K562 (cell line): ENCODE results near the gene CD79A. TPM values are rescaled to one million over a fixed set of nuclear protein-coding genes. Genes with fewer than 3 reads are reported as not detected.
A peak's percentile ranks its signal among the peaks of the same experiment; 100 is the strongest.

Experiments
- ARNT ChIP-seq, 2 experiments: fragments of 450-650 bp; IDR thresholded peaks; 2 replicates each; pipeline ENCODE4 v1.6.1; 2016; ENCODE audit warnings: mild to moderate bottlenecking in 1 of 2
- BCOR ChIP-seq: fragments of 450-650 bp; IDR thresholded peaks from 2 replicates; pipeline ENCODE4 v1.6.1; 2016
- CEBPB ChIP-seq: fragments of 450-650 bp; IDR thresholded peaks from 2 replicates; pipeline ENCODE4 v1.6.1; 2016; ENCODE audit warnings: missing genetic modification characterization, missing compliant biosample characterization
- CEBPG ChIP-seq, 3 experiments: fragments of 200-800 bp in 1 of 3; sonication (Bioruptor generic) in 1 of 3; sonication (generic) in 1 of 3; formaldehyde crosslinking in 1 of 3; IDR thresholded peaks in 2 of 3; conservative IDR thresholded peaks in 1 of 3; 2 replicates each; pipeline versions ENCODE4 v1.6.1 to v1.8.0; 2016 to 2022; ENCODE audit warnings: missing compliant biosample characterization in 2 of 3, missing genetic modification characterization in 2 of 3, mild to moderate bottlenecking in 1 of 3, missing genetic modification reagents in 1 of 3
- FOXM1 ChIP-seq, 2 experiments: fragments of 450-650 bp in 1 of 2; sonication (generic) in 1 of 2; formaldehyde crosslinking in 1 of 2; IDR thresholded peaks; 2 replicates each; pipeline versions ENCODE4 v1.6.1 to v1.9.0; 2017 to 2022; ENCODE audit warnings: low read depth in 2 of 2, mild to moderate bottlenecking in 2 of 2, missing genetic modification reagents in 1 of 2, moderate library complexity in 1 of 2
- HIVEP1 ChIP-seq: fragments of 250-450 bp; sonication (Bioruptor Pico); IDR thresholded peaks from 2 replicates; pipeline ENCODE4 v1.4.0; 2020; ENCODE audit warnings: mild to moderate bottlenecking
- MTA1 ChIP-seq: fragments of 450-650 bp; IDR thresholded peaks from 2 replicates; pipeline ENCODE4 v1.6.1; 2017; ENCODE audit warnings: borderline replicate concordance
- MTA2 ChIP-seq: fragments of 450-650 bp; IDR thresholded peaks from 2 replicates; pipeline ENCODE4 v1.6.1; 2016; ENCODE audit warnings: low read depth
- POLR2AphosphoS2 ChIP-seq: IDR thresholded peaks from 2 replicates; pipeline ENCODE4 v1.6.1; 2012; ENCODE audit warnings: low read length, improper control_type of control experiment
- SETDB1 ChIP-seq: IDR thresholded peaks from one replicate; pipeline ENCODE4 v1.6.1; 2012; ENCODE audit warnings: low read length, control low read depth, inconsistent platforms
- STAT5A ChIP-seq: IDR thresholded peaks from 2 replicates; pipeline ENCODE4 v1.6.1; 2012; ENCODE audit warnings: low read length, inconsistent platforms, borderline replicate concordance
- TFAM ChIP-seq: fragments of 250-450 bp; sonication (Bioruptor Pico); conservative IDR thresholded peaks from 2 replicates; pipeline ENCODE4 v1.5.0; 2021; ENCODE audit warnings: mild to moderate bottlenecking, moderate library complexity
- ZNF140 ChIP-seq: fragments of 250-450 bp; sonication (Bioruptor Pico); IDR thresholded peaks from 2 replicates; pipeline ENCODE4 v1.8.0; 2021; ENCODE audit warnings: moderate library complexity, mild to moderate bottlenecking, inconsistent platforms
- polyA plus RNA-seq, 8 experiments: library from polyadenylated mRNA; depleted of rRNA in 4 of 8; stranded (reverse) in 5 of 8; unstranded in 3 of 8; fragments of >200 nt; fragmentation: Nextera tagmentation in 2 of 8; fragmentation: Illumina TruSeq in 1 of 8; extraction: Ambion mirVana in 2 of 8; extraction: Trizol in 1 of 8; gene quantifications; 2 replicates each; pipeline versions ENCODE4 v1.2.1 to v1.2.3, GENCODE V29; 2011 to 2014; ENCODE audit warnings: inconsistent platforms in 1 of 8, missing spikeins in 1 of 8
- total RNA-seq, 7 experiments: library from RNA; depleted of rRNA in 6 of 7; stranded (reverse); fragments of >200 nt in 6 of 7; fragmentation: Illumina TruSeq in 2 of 7; extraction: Trizol in 2 of 7; gene quantifications; 2 replicates each; pipeline versions ENCODE4 v1.2.1 to v1.2.3, GENCODE V29; 2011 to 2021; ENCODE audit warnings: low replicate concordance in 1 of 7
- TF ChIP-seq, protein P1 (sequence below): fragments of 450-650 bp; IDR thresholded peaks from 2 replicates; pipeline ENCODE4 v1.6.1; 2016; ENCODE audit warnings: low read depth
- TF ChIP-seq, protein P2 (sequence below): fragments of 150-350 bp; IDR thresholded peaks from 2 replicates; pipeline ENCODE4 v1.6.1; 2014; ENCODE audit warnings: low read depth, mild to moderate bottlenecking, low read length, borderline replicate concordance

CD79A gene
- total and polyA plus RNA-seq, 9 of the 15 experiments (the other 6 are each of a cell fraction or from before 2014, with no cell fraction given) = 0.04 to 0.72 (median 0.17) TPM; not detected in 3

DNA sequence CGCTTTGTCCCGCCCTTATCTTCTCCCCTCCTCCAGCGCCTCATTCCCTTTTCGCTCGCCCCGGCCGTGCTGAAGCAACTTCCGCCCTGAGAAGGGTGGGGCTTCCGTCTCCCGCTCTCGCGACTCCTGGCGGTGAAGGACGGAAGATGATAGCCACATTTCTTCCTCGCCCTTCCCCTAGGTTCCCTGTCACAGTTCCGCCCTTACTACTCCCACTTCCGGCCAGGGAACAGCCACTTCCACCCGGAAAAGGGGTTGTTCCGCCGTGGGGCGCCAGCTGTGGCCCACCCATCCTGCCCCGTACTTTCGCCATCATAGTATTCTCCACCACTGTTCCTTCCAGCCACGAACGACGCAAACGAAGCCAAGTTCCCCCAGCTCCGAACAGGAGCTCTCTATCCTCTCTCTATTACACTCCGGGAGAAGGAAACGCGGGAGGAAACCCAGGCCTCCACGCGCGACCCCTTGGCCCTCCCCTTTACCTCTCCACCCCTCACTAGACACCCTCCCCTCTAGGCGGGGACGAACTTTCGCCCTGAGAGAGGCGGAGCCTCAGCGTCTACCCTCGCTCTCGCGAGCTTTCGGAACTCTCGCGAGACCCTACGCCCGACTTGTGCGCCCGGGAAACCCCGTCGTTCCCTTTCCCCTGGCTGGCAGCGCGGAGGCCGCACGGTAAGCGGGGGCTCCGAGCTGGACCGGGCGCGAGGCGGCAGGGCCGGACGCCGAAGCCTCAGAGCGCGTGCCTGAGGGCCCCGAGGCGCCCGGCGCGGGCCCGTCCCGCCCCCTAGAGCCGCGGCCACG lies 17.3 kb upstream of the CD79A start, which contains the start of gene RPS19 (continued):
- TF ChIP-seq, protein P1, sequence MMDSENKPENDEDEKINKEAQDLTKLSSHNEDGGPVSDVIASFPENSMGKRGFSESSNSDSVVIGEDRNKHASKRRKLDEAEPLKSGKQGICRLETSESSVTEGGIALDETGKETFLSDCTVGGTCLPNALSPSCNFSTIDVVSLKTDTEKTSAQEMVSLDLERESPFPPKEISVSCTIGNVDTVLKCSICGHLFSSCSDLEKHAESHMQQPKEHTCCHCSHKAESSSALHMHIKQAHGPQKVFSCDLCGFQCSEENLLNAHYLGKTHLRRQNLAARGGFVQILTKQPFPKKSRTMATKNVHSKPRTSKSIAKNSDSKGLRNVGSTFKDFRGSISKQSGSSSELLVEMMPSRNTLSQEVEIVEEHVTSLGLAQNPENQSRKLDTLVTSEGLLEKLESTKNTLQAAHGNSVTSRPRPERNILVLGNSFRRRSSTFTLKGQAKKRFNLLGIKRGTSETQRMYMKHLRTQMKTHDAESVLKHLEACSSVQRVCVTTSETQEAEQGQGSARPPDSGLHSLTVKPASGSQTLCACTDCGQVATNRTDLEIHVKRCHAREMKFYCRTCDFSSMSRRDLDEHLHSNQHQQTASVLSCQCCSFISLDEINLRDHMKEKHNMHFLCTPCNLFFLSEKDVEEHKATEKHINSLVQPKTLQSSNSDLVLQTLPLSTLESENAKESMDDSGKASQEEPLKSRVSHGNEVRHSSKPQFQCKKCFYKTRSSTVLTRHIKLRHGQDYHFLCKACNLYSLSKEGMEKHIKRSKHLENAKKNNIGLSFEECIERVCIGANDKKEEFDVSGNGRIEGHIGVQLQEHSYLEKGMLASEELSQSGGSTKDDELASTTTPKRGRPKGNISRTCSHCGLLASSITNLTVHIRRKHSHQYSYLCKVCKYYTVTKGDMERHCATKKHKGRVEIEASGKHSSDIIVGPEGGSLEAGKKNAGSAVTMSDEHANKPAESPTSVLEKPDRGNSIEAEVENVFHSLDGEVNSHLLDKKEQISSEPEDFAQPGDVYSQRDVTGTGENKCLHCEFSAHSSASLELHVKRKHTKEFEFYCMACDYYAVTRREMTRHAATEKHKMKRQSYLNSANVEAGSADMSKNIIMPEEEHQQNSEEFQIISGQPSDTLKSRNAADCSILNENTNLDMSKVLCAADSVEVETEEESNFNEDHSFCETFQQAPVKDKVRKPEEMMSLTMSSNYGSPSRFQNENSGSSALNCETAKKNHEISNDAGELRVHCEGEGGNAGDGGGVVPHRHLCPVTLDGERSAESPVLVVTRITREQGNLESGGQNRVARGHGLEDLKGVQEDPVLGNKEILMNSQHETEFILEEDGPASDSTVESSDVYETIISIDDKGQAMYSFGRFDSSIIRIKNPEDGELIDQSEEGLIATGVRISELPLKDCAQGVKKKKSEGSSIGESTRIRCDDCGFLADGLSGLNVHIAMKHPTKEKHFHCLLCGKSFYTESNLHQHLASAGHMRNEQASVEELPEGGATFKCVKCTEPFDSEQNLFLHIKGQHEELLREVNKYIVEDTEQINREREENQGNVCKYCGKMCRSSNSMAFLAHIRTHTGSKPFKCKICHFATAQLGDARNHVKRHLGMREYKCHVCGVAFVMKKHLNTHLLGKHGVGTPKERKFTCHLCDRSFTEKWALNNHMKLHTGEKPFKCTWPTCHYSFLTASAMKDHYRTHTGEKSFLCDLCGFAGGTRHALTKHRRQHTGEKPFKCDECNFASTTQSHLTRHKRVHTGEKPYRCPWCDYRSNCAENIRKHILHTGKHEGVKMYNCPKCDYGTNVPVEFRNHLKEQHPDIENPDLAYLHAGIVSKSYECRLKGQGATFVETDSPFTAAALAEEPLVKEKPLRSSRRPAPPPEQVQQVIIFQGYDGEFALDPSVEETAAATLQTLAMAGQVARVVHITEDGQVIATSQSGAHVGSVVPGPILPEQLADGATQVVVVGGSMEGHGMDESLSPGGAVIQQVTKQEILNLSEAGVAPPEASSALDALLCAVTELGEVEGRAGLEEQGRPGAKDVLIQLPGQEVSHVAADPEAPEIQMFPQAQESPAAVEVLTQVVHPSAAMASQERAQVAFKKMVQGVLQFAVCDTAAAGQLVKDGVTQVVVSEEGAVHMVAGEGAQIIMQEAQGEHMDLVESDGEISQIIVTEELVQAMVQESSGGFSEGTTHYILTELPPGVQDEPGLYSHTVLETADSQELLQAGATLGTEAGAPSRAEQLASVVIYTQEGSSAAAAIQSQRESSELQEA = no peak; the same call in 1 of the 2 replicates
- TF ChIP-seq MTA1 (peak; percentile 96), SETDB1 (peak; percentile 67), STAT5A (no peak; the same call in 1 of the 2 replicates), ARNT (IDR thresholded peaks at IDR 0.05) (peak; percentile 65 to 78; a peak in 3 of 4 replicates), MTA2 (peak; percentile 80), POLR2AphosphoS2 (no peak), TFAM (no peak), CEBPB (tag) (no peak), CEBPG (CRISPR knock-in tag; IDR thresholded peaks at IDR 0.05) (peak; percentile 70; the same call in 1 of the 2 replicates), CEBPG (tag; conservative IDR thresholded peaks at IDR 0.05 in 1 of 2, IDR thresholded peaks at IDR 0.05 in 1 of 2) (no peak; a peak in 1 of 4 replicates), HIVEP1 (CRISPR knock-in tag) (no peak; the same call in 1 of the 2 replicates), BCOR (no peak; the same call in 1 of the 2 replicates), FOXM1 (IDR thresholded peaks at IDR 0.05; ENCODE audit: low read depth) (no peak), FOXM1 (CRISPR knock-in tag; IDR thresholded peaks at IDR 0.05; ENCODE audit: low read depth) (no peak), ZNF140 (CRISPR knock-in tag) (no peak)
- TF ChIP-seq, protein P2, sequence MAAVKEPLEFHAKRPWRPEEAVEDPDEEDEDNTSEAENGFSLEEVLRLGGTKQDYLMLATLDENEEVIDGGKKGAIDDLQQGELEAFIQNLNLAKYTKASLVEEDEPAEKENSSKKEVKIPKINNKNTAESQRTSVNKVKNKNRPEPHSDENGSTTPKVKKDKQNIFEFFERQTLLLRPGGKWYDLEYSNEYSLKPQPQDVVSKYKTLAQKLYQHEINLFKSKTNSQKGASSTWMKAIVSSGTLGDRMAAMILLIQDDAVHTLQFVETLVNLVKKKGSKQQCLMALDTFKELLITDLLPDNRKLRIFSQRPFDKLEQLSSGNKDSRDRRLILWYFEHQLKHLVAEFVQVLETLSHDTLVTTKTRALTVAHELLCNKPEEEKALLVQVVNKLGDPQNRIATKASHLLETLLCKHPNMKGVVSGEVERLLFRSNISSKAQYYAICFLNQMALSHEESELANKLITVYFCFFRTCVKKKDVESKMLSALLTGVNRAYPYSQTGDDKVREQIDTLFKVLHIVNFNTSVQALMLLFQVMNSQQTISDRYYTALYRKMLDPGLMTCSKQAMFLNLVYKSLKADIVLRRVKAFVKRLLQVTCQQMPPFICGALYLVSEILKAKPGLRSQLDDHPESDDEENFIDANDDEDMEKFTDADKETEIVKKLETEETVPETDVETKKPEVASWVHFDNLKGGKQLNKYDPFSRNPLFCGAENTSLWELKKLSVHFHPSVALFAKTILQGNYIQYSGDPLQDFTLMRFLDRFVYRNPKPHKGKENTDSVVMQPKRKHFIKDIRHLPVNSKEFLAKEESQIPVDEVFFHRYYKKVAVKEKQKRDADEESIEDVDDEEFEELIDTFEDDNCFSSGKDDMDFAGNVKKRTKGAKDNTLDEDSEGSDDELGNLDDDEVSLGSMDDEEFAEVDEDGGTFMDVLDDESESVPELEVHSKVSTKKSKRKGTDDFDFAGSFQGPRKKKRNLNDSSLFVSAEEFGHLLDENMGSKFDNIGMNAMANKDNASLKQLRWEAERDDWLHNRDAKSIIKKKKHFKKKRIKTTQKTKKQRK = no peak
